ENCODE measurements around the gene ALAD. TPM values are rescaled to one million over a fixed set of nuclear protein-coding genes. Genes with fewer than 3 reads are reported as not detected.

ALAD gene
- total and polyA plus RNA-seq, 2 of the 13 experiments (the other 11 are each of a cell fraction or from before 2014, with no cell fraction given) = 21.8 to 30.1 TPM

GRCh38 chr9:113381909-113382411 lies 19.1 kb downstream of the ALAD start (continued):
- TF ChIP-seq ZNF318 (CRISPR knock-in tag; IDR thresholded peaks at IDR 0.05) = no peak
- TF ChIP-seq SIN3A (IDR thresholded peaks at IDR 0.05; ENCODE audit: borderline replicate concordance, low read depth, low read length) = no peak
- TF ChIP-seq FOXM1 (CRISPR knock-in tag; IDR thresholded peaks at IDR 0.05) = no peak
- no peak for TF ChIP-seq FIP1L1 (IDR thresholded peaks at IDR 0.05; ENCODE audit: borderline replicate concordance, insufficient read depth, low read depth, low read length)
- TF ChIP-seq KDM2A (CRISPR knock-in tag; IDR thresholded peaks at IDR 0.05; ENCODE audit: borderline replicate concordance, low read depth) = no peak
- no peak for TF ChIP-seq ZSCAN20 (CRISPR knock-in tag; IDR thresholded peaks at IDR 0.05; ENCODE audit: borderline replicate concordance)
- no peak for TF ChIP-seq KDM1A (CRISPR knock-in tag; IDR thresholded peaks at IDR 0.05)
- TF ChIP-seq ZSCAN9 (CRISPR knock-in tag; IDR thresholded peaks at IDR 0.05; ENCODE audit: borderline replicate concordance) = no peak
- TF ChIP-seq MAX (IDR thresholded peaks at IDR 0.05) = no peak
- 0 out of 2 replicates have a peak, but pooled peaks have one; percentile 34 for TF ChIP-seq POGK (CRISPR knock-in tag; conservative IDR thresholded peaks at IDR 0.05)
- no peak for TF ChIP-seq CSRNP1 (CRISPR knock-in tag; IDR thresholded peaks at IDR 0.05)
- TF ChIP-seq TARDBP (CRISPR knock-in tag; IDR thresholded peaks at IDR 0.05) = peak; percentile 67; the same call in 1 of the 2 replicates
- no peak for TF ChIP-seq PAF1 (CRISPR knock-in tag; IDR thresholded peaks at IDR 0.05)
- TF ChIP-seq ZNF136 (CRISPR knock-in tag; IDR thresholded peaks at IDR 0.05; ENCODE audit: low read depth) = no peak
- no peak for TF ChIP-seq ZNF17 (CRISPR knock-in tag; IDR thresholded peaks at IDR 0.05)
- no peak for TF ChIP-seq SATB2 (CRISPR knock-in tag; IDR thresholded peaks at IDR 0.05)
- no peak for TF ChIP-seq ZBTB14 (CRISPR knock-in tag; IDR thresholded peaks at IDR 0.05)

All from HepG2 (cell line).